H54 (cell line): ENCODE data around the gene APH1B.
A peak's percentile ranks its signal among the peaks of the same experiment; 100 is the strongest.
"Not testable (repeated sequence)": the region's sequence is repeated elsewhere in the genome, so short reads cannot be mapped to it uniquely, and the experiment has no call there.

Source experiments
- DNase-seq: peaks from one replicate; pipeline ENCODE4 v3.0.0; 2011; ENCODE audit warnings: low spot score, mixed read lengths; ENCODE audit not compliant: insufficient read length
- FAIRE-seq: peaks from 3 replicates; lab custom pipeline; 2011; peaks lifted over from hg19 to GRCh38; lab: Jason Lieb, UNC
- POLR2A ChIP-seq: IDR thresholded peaks from 2 replicates; pipeline ENCODE4 v1.6.1; 2011; ENCODE audit warnings: low read depth, mild to moderate bottlenecking, low read length

The APH1B gene

GRCh38 chr15:63277038-63277892, at the start of gene APH1B:
TSS of gene APH1B (plus strand) at chr15:63277605. CDS start at chr15:63277624, 19 bp downstream.
- FAIRE-seq (no peak), DNase-seq (peak; percentile 50)
- peak; percentile 83 for TF ChIP-seq POLR2A

- FAIRE-seq (no peak), DNase-seq (no peak)
- no peak for TF ChIP-seq POLR2A
These were observed 49.7 kb upstream of the APH1B start for GRCh38 chr15:63227689-63228088.

GRCh38 chr15:63231206-63231605, 46.2 kb upstream of the APH1B start:
- DNase-seq (no peak), FAIRE-seq (no peak)
- TF ChIP-seq POLR2A = no peak

GRCh38 chr15:63231706-63232105, 45.7 kb upstream of the APH1B start:
- no peak for TF ChIP-seq POLR2A
- DNase-seq (no peak), FAIRE-seq (no peak)

GRCh38 chr15:63232405-63232804, 45.0 kb upstream of the APH1B start:
- DNase-seq (no peak), FAIRE-seq (no peak)
- no peak for TF ChIP-seq POLR2A

- FAIRE-seq = no peak
- no peak for DNase-seq
- no peak for TF ChIP-seq POLR2A
These were observed 44.5 kb upstream of the APH1B start for GRCh38 chr15:63232943-63233342.

GRCh38 chr15:63233667-63234423, 43.6 kb upstream of the APH1B start:
- DNase-seq = no peak
- no peak for TF ChIP-seq POLR2A
- peak; percentile 82 for FAIRE-seq

- peak; percentile 69 for FAIRE-seq
- DNase-seq = no peak
- no peak for TF ChIP-seq POLR2A
These were observed 42.9 kb upstream of the APH1B start for GRCh38 chr15:63234451-63234870.

GRCh38 chr15:63236272-63236671, 41.1 kb upstream of the APH1B start:
- DNase-seq = no peak
- TF ChIP-seq POLR2A = no peak
- FAIRE-seq = no peak

GRCh38 chr15:63237086-63237485, 40.3 kb upstream of the APH1B start:
- not testable (repeated sequence) for DNase-seq, FAIRE-seq

GRCh38 chr15:63238171-63238570, 39.2 kb upstream of the APH1B start:
- FAIRE-seq (no peak), DNase-seq (no peak)
- TF ChIP-seq POLR2A = no peak

GRCh38 chr15:63238796-63239195, 38.6 kb upstream of the APH1B start:
- FAIRE-seq (peak; percentile 57), DNase-seq (no peak)
- TF ChIP-seq POLR2A = no peak

GRCh38 chr15:63240109-63240508, 37.3 kb upstream of the APH1B start:
- no peak for TF ChIP-seq POLR2A
- no peak for FAIRE-seq
- DNase-seq = no peak

GRCh38 chr15:63241316-63241715, 36.1 kb upstream of the APH1B start:
- no peak for FAIRE-seq
- DNase-seq = no peak
- no peak for TF ChIP-seq POLR2A

- DNase-seq = no peak
- FAIRE-seq = no peak
- no peak for TF ChIP-seq POLR2A
These were observed 34.3 kb upstream of the APH1B start for GRCh38 chr15:63243101-63243500.
